BLaER1 (cell line): ENCODE measurements around the gene ST3GAL3.

Experiments used
- H3K27ac ChIP-seq: shearing (Covaris generic); formaldehyde crosslinking; 2 replicates; pipeline ENCODE4 v1.8.1; 2022
- H3K27me3 ChIP-seq: shearing (Covaris generic); formaldehyde crosslinking; 2 replicates; pipeline ENCODE4 v1.8.1; 2022
- H3K36me3 ChIP-seq: shearing (Covaris generic); formaldehyde crosslinking; 2 replicates; pipeline ENCODE4 v1.8.1; 2022
- H3K4me1 ChIP-seq: shearing (Covaris generic); formaldehyde crosslinking; 2 replicates; pipeline ENCODE4 v1.8.1; 2022
- H3K4me2 ChIP-seq: shearing (Covaris generic); formaldehyde crosslinking; 2 replicates; pipeline ENCODE4 v1.8.1; 2022
- H3K4me3 ChIP-seq: shearing (Covaris generic); formaldehyde crosslinking; 2 replicates; pipeline ENCODE4 v1.8.1; 2022
- H3K9ac ChIP-seq: shearing (Covaris generic); formaldehyde crosslinking; 2 replicates; pipeline ENCODE4 v1.8.1; 2022
- H3K9me3 ChIP-seq: shearing (Covaris generic); formaldehyde crosslinking; 2 replicates; pipeline ENCODE4 v1.8.1; 2022
- H4K20me1 ChIP-seq: shearing (Covaris generic); formaldehyde crosslinking; 2 replicates; pipeline ENCODE4 v1.8.1; 2022
- Cebpa-rat ChIP-seq: shearing (Covaris generic); IDR thresholded peaks from 2 replicates; pipeline ENCODE4 v1.8.1; 2022

The ST3GAL3 gene

GRCh38 chr1:43797891-43798290 lies 90.6 kb downstream of the ST3GAL3 start:
- TF ChIP-seq Cebpa-rat, result no peak
- Histone ChIP-seq H3K27me3 (no peaks in the 10 kb centered on the region), H3K9me3 (0 out of 2 replicates have a peak, but pooled peaks cover 5% of the 10 kb centered on the region), H4K20me1 (no peaks in the 10 kb centered on the region), H3K27ac (no peak overlapping the region), H3K4me1 (peaks cover 49% of the 10 kb centered on the region), H3K4me3 (no peak overlapping the region), H3K9ac (no peak overlapping the region), H3K36me3 (peaks cover 37% of the 10 kb centered on the region), H3K4me2 (no peak overlapping the region)

GRCh38 chr1:43799656-43800635 lies 92.6 kb downstream of the ST3GAL3 start:
- Histone ChIP-seq H3K9ac (no peak overlapping the region), H3K4me1 (peaks cover 49% of the 10 kb centered on the region), H3K36me3 (peaks cover 41% of the 10 kb centered on the region), H3K27me3 (no peaks in the 10 kb centered on the region), H3K27ac (no peak overlapping the region), H3K4me2 (peak overlapping the region; percentile 33), H3K9me3 (0 out of 2 replicates have a peak, but pooled peaks cover 5% of the 10 kb centered on the region), H3K4me3 (no peak overlapping the region), H4K20me1 (no peaks in the 10 kb centered on the region)
- no peak for TF ChIP-seq Cebpa-rat

- H3K27ac ChIP-seq, result no peak overlapping the region
- H3K9ac ChIP-seq, result no peak overlapping the region
- peak overlapping the region; percentile 36; the same call in 1 of the 2 replicates for H3K4me2 ChIP-seq
- no peaks in the 10 kb centered on the region for H3K27me3 ChIP-seq
- peaks cover 42% of the 10 kb centered on the region for H3K4me1 ChIP-seq
- H3K4me3 ChIP-seq, result no peak overlapping the region
- H3K36me3 ChIP-seq, result peaks cover 50% of the 10 kb centered on the region
- H3K9me3 ChIP-seq, result 0 out of 2 replicates have a peak, but pooled peaks cover 5% of the 10 kb centered on the region
- no peak for TF ChIP-seq Cebpa-rat
- no peaks in the 10 kb centered on the region for H4K20me1 ChIP-seq
Measured at GRCh38 chr1:43800771-43801170, 93.4 kb downstream of the ST3GAL3 start.

- Histone ChIP-seq H3K4me1 (peaks cover 38% of the 10 kb centered on the region), H3K4me2 (peak overlapping the region; percentile 36; the same call in 1 of the 2 replicates), H3K27ac (no peak overlapping the region), H3K4me3 (no peak overlapping the region), H3K9ac (no peak overlapping the region), H4K20me1 (no peaks in the 10 kb centered on the region), H3K27me3 (no peaks in the 10 kb centered on the region), H3K36me3 (peaks cover 54% of the 10 kb centered on the region), H3K9me3 (0 out of 2 replicates have a peak, but pooled peaks cover 7% of the 10 kb centered on the region)
- no peak for TF ChIP-seq Cebpa-rat
Measured at GRCh38 chr1:43801203-43801602, 93.9 kb downstream of the ST3GAL3 start.

GRCh38 chr1:43802356-43802980 lies 95.1 kb downstream of the ST3GAL3 start:
- no peak overlapping the region for H3K4me3 ChIP-seq
- H3K9me3 ChIP-seq, result peaks cover 15% of the 10 kb centered on the region
- H3K27me3 ChIP-seq, result no peaks in the 10 kb centered on the region
- H3K4me1 ChIP-seq, result peaks cover 26% of the 10 kb centered on the region
- no peak overlapping the region for H3K9ac ChIP-seq
- H3K36me3 ChIP-seq, result peaks cover 67% of the 10 kb centered on the region
- TF ChIP-seq Cebpa-rat, result no peak
- no peak overlapping the region for H3K27ac ChIP-seq
- H4K20me1 ChIP-seq, result no peaks in the 10 kb centered on the region
- no peak overlapping the region for H3K4me2 ChIP-seq

GRCh38 chr1:43803105-43803504 lies 95.8 kb downstream of the ST3GAL3 start:
- Histone ChIP-seq H3K36me3 (peaks cover 73% of the 10 kb centered on the region), H3K27ac (no peak overlapping the region), H3K9ac (no peak overlapping the region), H3K4me3 (no peak overlapping the region), H4K20me1 (no peaks in the 10 kb centered on the region), H3K9me3 (peaks cover 21% of the 10 kb centered on the region), H3K4me2 (no peak overlapping the region), H3K27me3 (no peaks in the 10 kb centered on the region), H3K4me1 (peaks cover 24% of the 10 kb centered on the region)
- no peak for TF ChIP-seq Cebpa-rat

GRCh38 chr1:43803646-43804045 lies 96.3 kb downstream of the ST3GAL3 start:
- Histone ChIP-seq H3K4me2 (no peak overlapping the region), H4K20me1 (no peaks in the 10 kb centered on the region), H3K27ac (no peak overlapping the region), H3K9me3 (peaks cover 26% of the 10 kb centered on the region), H3K36me3 (peaks cover 73% of the 10 kb centered on the region), H3K9ac (no peak overlapping the region), H3K27me3 (no peaks in the 10 kb centered on the region), H3K4me3 (no peak overlapping the region), H3K4me1 (peaks cover 22% of the 10 kb centered on the region)
- no peak for TF ChIP-seq Cebpa-rat

GRCh38 chr1:43804569-43804968 lies 97.2 kb downstream of the ST3GAL3 start:
- Histone ChIP-seq H3K27ac (no peak overlapping the region), H3K27me3 (no peaks in the 10 kb centered on the region), H3K4me3 (no peak overlapping the region), H3K4me1 (peaks cover 19% of the 10 kb centered on the region), H3K36me3 (peaks cover 82% of the 10 kb centered on the region), H3K9me3 (peaks cover 36% of the 10 kb centered on the region), H3K4me2 (no peak overlapping the region), H3K9ac (no peak overlapping the region), H4K20me1 (no peaks in the 10 kb centered on the region)
- TF ChIP-seq Cebpa-rat, result no peak

GRCh38 chr1:43805340-43805739 lies 98.0 kb downstream of the ST3GAL3 start:
- Histone ChIP-seq H3K4me3 (no peak overlapping the region), H3K27ac (no peak overlapping the region), H3K9me3 (peaks cover 38% of the 10 kb centered on the region), H3K4me1 (peaks cover 12% of the 10 kb centered on the region), H4K20me1 (no peaks in the 10 kb centered on the region), H3K4me2 (no peak overlapping the region), H3K9ac (no peak overlapping the region), H3K36me3 (peaks cover 85% of the 10 kb centered on the region), H3K27me3 (no peaks in the 10 kb centered on the region)
- no peak for TF ChIP-seq Cebpa-rat

- H3K4me1 ChIP-seq, result peaks cover 3% of the 10 kb centered on the region
- no peak overlapping the region for H3K4me3 ChIP-seq
- no peak overlapping the region for H3K27ac ChIP-seq
- no peak for TF ChIP-seq Cebpa-rat
- H3K9ac ChIP-seq, result no peak overlapping the region
- H3K4me2 ChIP-seq, result no peak overlapping the region
- no peaks in the 10 kb centered on the region for H3K27me3 ChIP-seq
- H3K9me3 ChIP-seq, result peaks cover 38% of the 10 kb centered on the region
- H4K20me1 ChIP-seq, result no peaks in the 10 kb centered on the region
- H3K36me3 ChIP-seq, result peaks cover 91% of the 10 kb centered on the region
Measured at GRCh38 chr1:43806183-43806582, 98.8 kb downstream of the ST3GAL3 start.
